Activated CD4-positive, alpha-beta memory T cell treated with anti-CD3 and anti-CD28 coated beads for 36 hours (primary cell): ENCODE data around the gene PCSK2. TPM values are rescaled to one million over a fixed set of nuclear protein-coding genes. Genes with fewer than 3 reads are reported as not detected.

Experiments used
- CTCF ChIA-PET: fragments of 350-600 bp; sonication (Branson Sonifier 250); formaldehyde crosslinking; loops from one replicate; lab custom pipeline; 2021; ENCODE audit warnings: antibody characterized with exemption, inconsistent platforms; lab: Charles Lee
- POLR2A ChIA-PET: fragments of 350-600 bp; sonication (Branson Sonifier 250); formaldehyde crosslinking; loops from one replicate; lab custom pipeline; 2021; ENCODE audit warnings: antibody characterized with exemption; lab: Charles Lee
- DNase-seq: peaks from one replicate; pipeline ENCODE4 v3.0.0-alpha.2; 2020
- H3K27ac Mint-ChIP-seq: one replicate; pipeline ENCODE4 v1.8.0; 2021; ENCODE audit warnings: mixed read lengths
- H3K27me3 Mint-ChIP-seq: one replicate; pipeline ENCODE4 v1.8.0; 2021; ENCODE audit warnings: mixed read lengths
- H3K36me3 Mint-ChIP-seq: one replicate; pipeline ENCODE4 v1.8.0; 2021; ENCODE audit warnings: mixed read lengths
- H3K4me1 Mint-ChIP-seq: one replicate; pipeline ENCODE4 v1.8.0; 2021; ENCODE audit warnings: low read depth, mixed read lengths
- H3K4me3 Mint-ChIP-seq: one replicate; pipeline ENCODE4 v1.8.0; 2021; ENCODE audit warnings: mild to moderate bottlenecking, mixed read lengths
- H3K9me3 Mint-ChIP-seq: one replicate; pipeline ENCODE4 v1.8.0; 2021; ENCODE audit warnings: mixed read lengths
- intact Hi-C: fragments of 100-400 bp; cut with micrococcal nuclease; formaldehyde crosslinking; loops from one replicate; pipeline ENCODE4 v1.15.1; 2023
- total RNA-seq, 2 experiments: library from RNA; stranded (reverse); gene quantifications; one replicate each; pipeline ENCODE4 v1.2.3, GENCODE V29; 2021

Gene PCSK2
- total RNA-seq, 2 experiments from 2014 or later = not detected

- no peaks in the 10 kb centered on the region for H3K36me3 Mint-ChIP-seq
- peaks cover 38% of the 10 kb centered on the region for H3K4me1 Mint-ChIP-seq
- H3K27ac Mint-ChIP-seq = no peak overlapping the region
- no peaks in the 10 kb centered on the region for H3K27me3 Mint-ChIP-seq
- intact Hi-C loops = loop anchor here (5.0 kb wide), 1 partner anchor 159 kb away; no protein-coding TSS in a partner anchor
- no peak overlapping the region for H3K4me3 Mint-ChIP-seq
- DNase-seq = no peak
- no peaks in the 10 kb centered on the region for H3K9me3 Mint-ChIP-seq
- POLR2A ChIA-PET = no interaction called here
- CTCF ChIA-PET = interaction anchor here (1.0 kb wide), 1 partner anchor 23 kb away, joined by 3 read pairs; the partner anchor contains the start of gene BFSP1
Measured at GRCh38 chr20:17508756-17509155, 281.9 kb downstream of the PCSK2 start.

- ChIA-PET CTCF (no interaction called here), POLR2A (no interaction called here)
- DNase-seq = no peak
- intact Hi-C loops = no loop called here
- Mint-ChIP-seq H3K27me3 (no peaks in the 10 kb centered on the region), H3K9me3 (no peaks in the 10 kb centered on the region), H3K36me3 (no peaks in the 10 kb centered on the region), H3K4me3 (no peak overlapping the region), H3K4me1 (peaks cover 24% of the 10 kb centered on the region), H3K27ac (no peak overlapping the region)
Measured at GRCh38 chr20:17510548-17510947, 283.7 kb downstream of the PCSK2 start.

- Mint-ChIP-seq H3K36me3 (no peaks in the 10 kb centered on the region), H3K27ac (no peak overlapping the region), H3K9me3 (no peaks in the 10 kb centered on the region), H3K4me3 (no peak overlapping the region), H3K27me3 (no peaks in the 10 kb centered on the region), H3K4me1 (peaks cover 18% of the 10 kb centered on the region)
- CTCF ChIA-PET = interaction anchor here (0.9 to 1.2 kb wide), 3 partner anchors 20 to 387 kb away, joined by 3 to 5 read pairs (median 4); no protein-coding TSS in a partner anchor
- intact Hi-C loops = no loop called here
- peak; percentile 67 for DNase-seq
- POLR2A ChIA-PET = interaction anchor here (0.6 kb wide), 1 partner anchor 75 kb away, joined by 4 read pairs; no protein-coding TSS in a partner anchor
Measured at GRCh38 chr20:17511401-17511800, 284.6 kb downstream of the PCSK2 start.

GRCh38 chr20:17513939-17514338, 287.1 kb downstream of the PCSK2 start:
- Mint-ChIP-seq H3K27me3 (no peaks in the 10 kb centered on the region), H3K4me1 (peaks cover 9% of the 10 kb centered on the region), H3K9me3 (no peaks in the 10 kb centered on the region), H3K4me3 (no peak overlapping the region), H3K36me3 (no peaks in the 10 kb centered on the region), H3K27ac (no peak overlapping the region)
- POLR2A ChIA-PET = no interaction called here
- no peak for DNase-seq
- intact Hi-C loops = no loop called here
- CTCF ChIA-PET = interaction anchor here (0.9 to 1.9 kb wide), 4 partner anchors 8 to 104 kb away, joined by 3 to 13 read pairs (median 5); no protein-coding TSS in a partner anchor

- CTCF ChIA-PET = interaction anchor here (1.9 kb wide), 1 partner anchor 9 kb away, joined by 13 read pairs; no protein-coding TSS in a partner anchor
- Mint-ChIP-seq H3K27ac (no peak overlapping the region), H3K36me3 (no peaks in the 10 kb centered on the region), H3K4me3 (no peak overlapping the region), H3K27me3 (no peaks in the 10 kb centered on the region), H3K9me3 (no peaks in the 10 kb centered on the region), H3K4me1 (peaks cover 9% of the 10 kb centered on the region)
- POLR2A ChIA-PET = no interaction called here
- no peak for DNase-seq
- intact Hi-C loops = no loop called here
Measured at GRCh38 chr20:17515053-17515452, 288.2 kb downstream of the PCSK2 start.

- DNase-seq = no peak
- H3K27me3 Mint-ChIP-seq = no peaks in the 10 kb centered on the region
- intact Hi-C loops = no loop called here
- peaks cover 6% of the 10 kb centered on the region for H3K4me1 Mint-ChIP-seq
- H3K27ac Mint-ChIP-seq = no peak overlapping the region
- POLR2A ChIA-PET = interaction anchor here (1.0 kb wide), 1 partner anchor 13 kb away, joined by 5 read pairs; the partner anchor contains the start of gene BFSP1
- H3K9me3 Mint-ChIP-seq = no peaks in the 10 kb centered on the region
- CTCF ChIA-PET = no interaction called here
- H3K36me3 Mint-ChIP-seq = no peaks in the 10 kb centered on the region
- no peak overlapping the region for H3K4me3 Mint-ChIP-seq
Measured at GRCh38 chr20:17518339-17519052, 291.7 kb downstream of the PCSK2 start.

- no peaks in the 10 kb centered on the region for H3K36me3 Mint-ChIP-seq
- no peak for DNase-seq
- no peak overlapping the region for H3K4me3 Mint-ChIP-seq
- ChIA-PET CTCF (interaction anchor here (0.9 kb wide), 1 partner anchor 380 kb away, joined by 3 read pairs; no protein-coding TSS in a partner anchor), POLR2A (no interaction called here)
- no peaks in the 10 kb centered on the region for H3K27me3 Mint-ChIP-seq
- intact Hi-C loops = no loop called here
- H3K9me3 Mint-ChIP-seq = no peaks in the 10 kb centered on the region
- peaks cover 6% of the 10 kb centered on the region for H3K4me1 Mint-ChIP-seq
- no peak overlapping the region for H3K27ac Mint-ChIP-seq
Measured at GRCh38 chr20:17519606-17520285, 292.9 kb downstream of the PCSK2 start.

GRCh38 chr20:17520583-17520982, 293.7 kb downstream of the PCSK2 start:
- Mint-ChIP-seq H3K4me3 (no peak overlapping the region), H3K27me3 (no peaks in the 10 kb centered on the region), H3K27ac (no peak overlapping the region), H3K4me1 (peaks cover 6% of the 10 kb centered on the region), H3K9me3 (no peaks in the 10 kb centered on the region), H3K36me3 (no peaks in the 10 kb centered on the region)
- no peak for DNase-seq
- ChIA-PET CTCF (no interaction called here), POLR2A (no interaction called here)
- intact Hi-C loops = no loop called here

GRCh38 chr20:17522528-17522927, 295.7 kb downstream of the PCSK2 start:
- intact Hi-C loops = no loop called here
- Mint-ChIP-seq H3K36me3 (no peaks in the 10 kb centered on the region), H3K9me3 (no peaks in the 10 kb centered on the region), H3K27me3 (no peaks in the 10 kb centered on the region), H3K4me1 (peaks cover 4% of the 10 kb centered on the region), H3K27ac (no peak overlapping the region), H3K4me3 (no peak overlapping the region)
- CTCF ChIA-PET = interaction anchor here (1.0 to 1.5 kb wide), 2 partner anchors 17 to 126 kb away, joined by 3 to 4 read pairs; no protein-coding TSS in a partner anchor
- no peak for DNase-seq
- POLR2A ChIA-PET = no interaction called here

- Mint-ChIP-seq H3K36me3 (no peaks in the 10 kb centered on the region), H3K4me3 (no peak overlapping the region), H3K9me3 (no peaks in the 10 kb centered on the region), H3K27ac (no peak overlapping the region), H3K4me1 (peaks cover 4% of the 10 kb centered on the region), H3K27me3 (no peaks in the 10 kb centered on the region)
- POLR2A ChIA-PET = no interaction called here
- DNase-seq = no peak
- CTCF ChIA-PET = interaction anchor here (1.0 to 1.5 kb wide), 3 partner anchors 18 to 414 kb away, joined by 3 to 4 read pairs (median 3); partner anchors contain the start of gene RRBP1
- intact Hi-C loops = no loop called here
Measured at GRCh38 chr20:17523326-17523725, 296.5 kb downstream of the PCSK2 start.

- no peaks in the 10 kb centered on the region for H3K36me3 Mint-ChIP-seq
- no peak for DNase-seq
- H3K4me3 Mint-ChIP-seq = no peak overlapping the region
- H3K4me1 Mint-ChIP-seq = peaks cover 4% of the 10 kb centered on the region
- H3K27me3 Mint-ChIP-seq = no peaks in the 10 kb centered on the region
- CTCF ChIA-PET = interaction anchor here (1.0 to 1.1 kb wide), 3 partner anchors 20 to 413 kb away, joined by 3 read pairs; partner anchors contain the start of gene RRBP1
- POLR2A ChIA-PET = no interaction called here
- intact Hi-C loops = no loop called here
- H3K27ac Mint-ChIP-seq = no peak overlapping the region
- H3K9me3 Mint-ChIP-seq = no peaks in the 10 kb centered on the region
Measured at GRCh38 chr20:17524560-17524959, 297.7 kb downstream of the PCSK2 start.

- Mint-ChIP-seq H3K9me3 (no peaks in the 10 kb centered on the region), H3K36me3 (no peaks in the 10 kb centered on the region), H3K27ac (no peak overlapping the region), H3K27me3 (no peaks in the 10 kb centered on the region), H3K4me3 (no peak overlapping the region), H3K4me1 (peaks cover 4% of the 10 kb centered on the region)
- ChIA-PET POLR2A (no interaction called here), CTCF (interaction anchor here (1.1 kb wide), 1 partner anchor 20 kb away, joined by 3 read pairs; no protein-coding TSS in a partner anchor)
- intact Hi-C loops = no loop called here
- DNase-seq = no peak
Measured at GRCh38 chr20:17525132-17525531, 298.3 kb downstream of the PCSK2 start.
